Adrenal gland (tissue), 12 donors: ENCODE measurements around the gene COL21A1. TPM values are rescaled to one million over a fixed set of nuclear protein-coding genes. Genes with fewer than 3 reads are reported as not detected.
"Not testable (repeated sequence)": the region's sequence is repeated elsewhere in the genome, so short reads cannot be mapped to it uniquely, and the experiment has no call there.

Experiments
- DNase-seq, 7 donors: peaks; one replicate each; pipeline ENCODE4 v3.0.0-alpha.2; 2019 to 2020
- H3K27ac ChIP-seq, 5 donors: fragments of 200-600 bp; sonication (generic) in 4 of 5; 1 replicate in 3 of 5; 2 replicates in 2 of 5; pipeline versions ENCODE4 v1.5.1 to v1.8.0; 2016 to 2020; ENCODE audit warnings: mild to moderate bottlenecking in 1 of 5
- H3K27me3 ChIP-seq: fragments of 200-600 bp; 2 replicates; pipeline ENCODE4 v1.8.0; 2021
- H3K36me3 ChIP-seq, 2 donors: fragments of 200-600 bp; replicated peaks in 1 of 2; 1 replicate in 1 of 2; 2 replicates in 1 of 2; pipeline versions ENCODE4 v1.5.1 to v1.8.0; 2018 to 2022
- H3K4me1 ChIP-seq, 2 donors: fragments of 200-600 bp; replicated peaks in 1 of 2; 1 replicate in 1 of 2; 2 replicates in 1 of 2; pipeline versions ENCODE4 v1.5.1 to v1.8.0; 2018 to 2021
- H3K4me3 ChIP-seq, 4 donors: fragments of 200-600 bp; sonication (generic) in 3 of 4; one replicate each; pipeline ENCODE4 v1.5.1; 2016 to 2018
- H3K9me3 ChIP-seq, 3 donors: fragments of 200-600 bp; sonication (generic) in 1 of 3; replicated peaks in 1 of 3; 1 replicate in 2 of 3; 2 replicates in 1 of 3; pipeline versions ENCODE4 v1.5.1 to v1.8.0; 2016 to 2021
- CTCF ChIP-seq, 6 experiments: fragments of 450-650 bp in 4 of 6; fragments of 200-600 bp in 2 of 6; sonication (generic) in 1 of 6; IDR thresholded peaks; 1 replicate in 5 of 6; 2 replicates in 1 of 6; pipeline versions ENCODE4 v1.5.1 to v1.8.0; 2016 to 2021; ENCODE audit warnings: antibody characterized with exemption in 6 of 6, mild to moderate bottlenecking in 2 of 6, moderate library complexity in 1 of 6
- POLR2A ChIP-seq, 2 donors: fragments of 450-650 bp; IDR thresholded peaks; one replicate each; pipeline ENCODE4 v1.6.1; 2017; ENCODE audit warnings: antibody characterized with exemption in 2 of 2, mild to moderate bottlenecking in 2 of 2, moderate library complexity in 1 of 2
- WGBS, 4 donors: extraction: QIAGEN DNeasy Blood & Tissue Kit in 2 of 4; methylation state at CpG; one replicate each; pipeline versions ENCODE4 v1.1.5 to v1.1.7; 2013 to 2017; 5-methylcytosine and 5-hydroxymethylcytosine counted together
- intact Hi-C, 2 donors: fragments of 100-400 bp; cut with DNase I; formaldehyde crosslinking; loops; one replicate each; pipeline versions ENCODE4 v1.14.1 to v1.15.0; 2022 to 2023
- polyA plus RNA-seq, 3 donors: library from polyadenylated mRNA; stranded (reverse); fragments of 200-250 nt in 2 of 3; fragments of 350-450 nt in 1 of 3; fragmentation: Illumina TruSeq in 1 of 3; extraction: RNeasy Lipid Tissue Mini Kit (QIAGEN cat#74804) in 1 of 3; gene quantifications; one replicate each; pipeline ENCODE4 v1.2.3, GENCODE V29; 2013 to 2014
- total RNA-seq, 9 donors: library from RNA; depleted of rRNA in 4 of 9; stranded (reverse); fragments of >200 nt in 4 of 9; fragments of 120-200 nt in 1 of 9; fragmentation: NEBNext Ultra II Directional in 1 of 9; extraction: Animal tissue kit (Norgen Biotek cat#: 25700) in 1 of 9; gene quantifications; one replicate each; pipeline versions ENCODE4 v1.1.0 to v1.2.4, GENCODE V29; 2013 to 2023
- donor health status: healthy with polysubstance abuse.
- donor health status: Bipolar disorder and iron deficiency.
- donor health status: DM: yes; HTN: yes; CAD: no.
- donor health status: DM: no; HTN: no; CAD: no.
- donor health status: DM: no; HTN: no; CAD: no.
- donor health status: DM: yes; HTN: yes; CAD: no.

Gene COL21A1
- total and polyA plus RNA-seq, 12 donors, result 0.12 to 19.4 (median 1.2) TPM

GRCh38 chr6:56268266-56268665, 20.9 kb upstream of the COL21A1 start:
- no peaks in the 10 kb centered on the region for H3K36me3 ChIP-seq
- no peaks in the 10 kb centered on the region for H3K4me1 ChIP-seq
- DNase-seq, result no peak
- no peaks in the 10 kb centered on the region for H3K27me3 ChIP-seq
- H3K9me3 ChIP-seq, result no peaks in the 10 kb centered on the region
- 72 to 87% (median 74%) methylated on average over 2 of the region's 2 CpGs for WGBS, 4 donors
- H3K4me3 ChIP-seq, result no peak overlapping the region
- TF ChIP-seq POLR2A (IDR thresholded peaks at IDR 0.05), result no peak
- no peak for TF ChIP-seq CTCF (IDR thresholded peaks at IDR 0.05)
- H3K27ac ChIP-seq, result no peak overlapping the region
- intact Hi-C loops, result no loop called here

DNA sequence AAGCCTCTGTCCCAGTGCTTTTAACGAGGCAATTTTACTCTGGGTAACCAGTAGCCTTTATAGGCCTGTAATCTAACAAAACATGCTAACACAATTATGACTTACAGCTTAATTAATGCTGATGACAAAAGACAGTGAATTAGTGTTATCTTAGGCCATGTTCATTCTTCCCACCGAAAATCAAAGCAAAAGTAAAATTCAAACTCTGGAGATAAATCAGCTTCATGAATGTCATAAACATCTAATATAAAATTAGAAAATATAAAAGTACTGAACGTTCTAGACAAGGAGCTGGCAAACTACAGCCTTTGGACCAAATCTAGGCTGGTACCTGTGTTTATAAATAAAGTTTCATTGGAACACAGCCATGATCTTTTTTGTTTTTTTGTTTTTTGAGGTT, 18.6 kb upstream of the COL21A1 start:
- Histone ChIP-seq H3K27me3 (no peaks in the 10 kb centered on the region), H3K36me3 (no peaks in the 10 kb centered on the region), H3K9me3 (no peaks in the 10 kb centered on the region), H3K4me1 (no peaks in the 10 kb centered on the region), H3K4me3 (no peak overlapping the region), H3K27ac (no peak overlapping the region)
- no peak for DNase-seq
- intact Hi-C loops, result no loop called here
- TF ChIP-seq CTCF (IDR thresholded peaks at IDR 0.05) (no peak), POLR2A (IDR thresholded peaks at IDR 0.05) (no peak)
- 33 to 53% (median 39%) methylated on average over 3 of the region's 3 CpGs for WGBS, 4 donors

DNA sequence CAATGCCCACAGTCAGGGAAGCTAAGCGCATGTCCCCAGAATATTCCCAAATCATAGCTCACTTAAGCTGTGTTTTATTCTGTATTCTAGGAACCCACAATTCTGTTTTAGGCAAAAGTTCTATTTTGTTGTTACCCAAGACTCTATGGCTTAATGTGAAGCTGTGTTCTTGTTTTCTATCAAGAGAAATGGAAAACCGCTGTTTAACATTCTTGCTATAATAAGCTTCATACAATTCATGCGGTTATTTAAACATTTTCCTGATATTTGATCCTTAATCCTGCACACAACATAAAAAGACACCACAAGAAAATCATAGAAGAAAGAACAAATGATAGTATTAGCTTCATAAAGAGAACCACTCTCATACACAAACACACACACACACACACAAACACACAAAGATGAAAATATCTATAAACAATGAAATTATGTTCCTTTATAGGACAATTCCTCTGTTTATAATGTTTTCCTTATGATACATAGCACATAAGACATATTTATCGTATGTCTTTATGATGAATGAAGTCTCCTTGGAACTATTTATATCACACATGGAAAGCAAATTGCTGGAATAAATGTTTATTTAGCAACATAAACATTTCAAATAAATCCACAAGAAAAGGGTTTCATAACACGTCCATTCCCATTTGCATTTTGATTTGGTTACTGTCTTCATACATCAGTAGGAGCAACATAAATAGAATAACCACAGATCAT, 16.4 kb upstream of the COL21A1 start:
- H3K36me3 ChIP-seq, result no peaks in the 10 kb centered on the region
- H3K27me3 ChIP-seq, result no peaks in the 10 kb centered on the region
- WGBS, 4 donors, result 53 to 61% (median 59%) methylated on average over 5 of the region's 5 CpGs
- no peaks in the 10 kb centered on the region for H3K4me1 ChIP-seq
- intact Hi-C loops, result no loop called here
- no peaks in the 10 kb centered on the region for H3K9me3 ChIP-seq
- no peak overlapping the region for H3K27ac ChIP-seq
- no peak for DNase-seq
- TF ChIP-seq POLR2A (IDR thresholded peaks at IDR 0.05) (no peak), CTCF (IDR thresholded peaks at IDR 0.05) (no peak)
- H3K4me3 ChIP-seq, result no peak overlapping the region

- H3K9me3 ChIP-seq, H3K36me3 ChIP-seq, H3K27ac ChIP-seq, H3K4me3 ChIP-seq, H3K27me3 ChIP-seq, DNase-seq, intact Hi-C loops, H3K4me1 ChIP-seq: not testable (repeated sequence)
Measured at GRCh38 chr6:56260593-56260992, 13.2 kb upstream of the COL21A1 start.
